ENCODE measurements around the gene SMG7.

The SMG7 gene

DNA sequence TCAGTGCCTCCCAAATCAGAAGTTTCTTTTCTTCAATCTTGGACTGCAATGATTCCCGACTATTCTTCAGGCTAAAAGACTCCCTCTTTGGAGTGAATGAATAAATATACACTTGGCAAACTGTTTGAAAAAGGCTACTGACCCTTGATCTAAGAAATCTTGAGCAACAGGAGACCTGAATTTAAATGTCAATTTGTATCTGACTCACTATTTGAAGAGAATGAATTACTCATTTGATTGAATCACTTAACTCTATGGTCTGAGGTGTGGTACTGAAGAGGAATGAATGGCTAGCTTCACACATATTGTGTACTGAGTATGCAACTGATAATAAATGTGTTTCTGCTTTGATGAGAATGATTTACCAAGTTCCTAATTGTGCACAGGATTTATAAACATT, 4.6 kb upstream of the SMG7 start:
- no peak for DNase-seq (ENCODE audit: low spot score)

DNA sequence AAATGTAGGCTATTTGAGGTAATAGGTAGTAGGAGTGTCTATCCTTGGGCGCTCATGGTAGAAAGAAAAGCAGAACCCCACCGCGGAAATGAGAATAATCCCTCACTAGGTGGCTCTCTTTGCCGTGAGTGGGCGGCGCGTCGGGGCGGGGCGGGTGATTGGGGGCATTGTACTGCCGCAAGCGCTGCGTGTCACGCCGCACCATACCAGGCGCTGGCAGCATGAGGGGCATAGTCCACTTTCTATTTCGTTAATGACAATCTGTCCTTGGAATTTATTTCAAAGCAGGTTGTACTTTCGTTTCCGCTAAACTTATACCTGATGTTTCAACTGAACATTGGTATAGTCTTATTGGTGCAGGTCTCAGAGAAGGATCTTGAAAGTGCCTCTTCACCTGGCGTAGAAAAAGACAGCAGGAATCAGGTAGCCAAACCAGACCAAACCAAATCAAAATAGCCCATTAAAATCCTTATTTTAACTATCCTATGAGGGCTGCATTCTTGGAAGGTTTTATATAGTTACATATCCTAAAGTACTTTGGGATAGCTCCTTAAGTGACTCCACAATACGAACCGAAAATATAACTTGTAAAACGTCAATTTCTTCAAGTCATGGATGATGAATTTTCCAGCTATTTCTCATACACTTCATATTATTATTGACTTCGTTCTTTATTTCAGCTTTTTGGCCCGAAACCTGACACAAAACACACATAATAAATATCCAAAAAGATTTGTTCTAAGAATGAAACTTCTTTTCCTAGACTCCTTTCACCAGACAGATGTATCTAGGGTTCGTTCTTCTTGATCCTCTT, 1.9 kb upstream of the SMG7 start:
- DNase-seq (ENCODE audit: low spot score) = peak; percentile 77

DNA sequence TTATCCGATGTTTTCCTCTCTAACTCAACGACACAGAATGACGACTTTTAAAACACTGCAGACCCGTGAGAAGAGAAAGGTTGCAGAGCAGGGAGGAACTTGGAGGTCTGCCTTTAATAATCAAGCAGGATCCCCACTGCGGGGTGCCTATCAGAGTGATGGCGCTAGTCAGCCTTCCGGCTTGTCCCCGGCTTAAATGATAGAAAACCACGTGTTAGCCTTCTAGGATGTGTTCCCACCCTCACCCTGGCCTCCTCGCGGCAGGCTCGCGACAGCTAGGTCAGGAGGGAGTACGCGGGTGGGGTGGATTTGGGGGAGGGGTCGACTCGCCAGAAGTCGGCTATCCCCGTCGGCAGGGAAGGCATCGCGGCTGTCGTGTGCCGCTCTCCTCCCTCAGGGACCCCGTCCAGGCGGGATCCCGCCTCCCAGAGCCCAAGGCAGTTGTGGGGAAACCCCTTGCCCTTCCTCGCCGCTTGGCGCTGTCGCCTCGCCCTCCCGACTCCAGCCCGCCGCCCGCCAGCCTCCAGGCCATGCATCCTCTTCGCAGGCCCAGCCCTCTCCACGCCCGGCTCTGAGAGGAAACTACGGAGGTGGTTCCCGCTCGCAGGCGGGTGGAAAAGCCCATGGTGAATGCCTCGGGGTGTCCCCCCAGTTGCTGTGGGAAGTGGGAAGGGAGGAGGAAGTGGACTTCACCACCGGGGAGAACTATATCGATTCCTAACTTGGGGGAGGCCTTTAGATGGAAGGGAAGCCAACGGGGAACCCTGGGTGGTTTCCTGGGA, 1.1 kb upstream of the SMG7 start:
- DNase-seq (ENCODE audit: low spot score) = peak; percentile 68

DNA sequence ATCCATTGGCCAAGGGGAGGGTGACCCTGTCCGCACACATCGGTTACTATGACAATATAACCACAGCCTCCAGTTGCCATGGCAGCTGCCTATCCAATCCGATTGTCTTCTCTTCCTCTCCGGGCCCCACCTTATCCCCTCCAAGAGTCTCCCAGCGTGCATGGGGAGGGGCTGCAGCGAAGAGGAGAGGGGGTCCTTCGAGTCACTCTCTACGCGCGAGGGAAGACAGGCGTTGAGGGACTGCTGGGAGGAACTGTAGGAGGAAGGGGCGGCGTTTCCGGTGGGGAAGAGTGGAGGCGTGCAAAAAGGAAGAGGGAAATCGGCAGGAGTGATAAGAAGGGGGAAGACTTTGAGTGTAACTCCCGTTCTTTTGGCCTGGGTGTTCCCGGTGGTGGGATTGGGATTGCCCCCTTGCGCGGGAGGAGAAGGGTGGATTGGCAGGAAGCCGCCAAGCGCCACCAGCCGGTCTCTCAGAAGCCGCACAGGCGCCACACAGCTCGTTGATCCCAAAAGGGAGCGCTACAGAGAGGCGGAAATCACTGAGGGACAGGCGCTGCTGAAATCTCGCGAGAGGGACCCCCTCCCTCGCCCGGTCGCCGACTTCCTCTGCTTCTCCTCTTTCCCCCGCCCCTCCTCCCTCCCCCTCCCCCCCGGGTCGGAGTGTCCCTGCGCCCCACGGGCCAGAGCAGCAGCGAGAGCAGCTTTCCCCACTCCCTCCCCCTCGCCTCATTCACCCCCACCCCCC, 384 bp upstream of the SMG7 start:
- DNase-seq (ENCODE audit: low spot score) = peak; percentile 89

DNA sequence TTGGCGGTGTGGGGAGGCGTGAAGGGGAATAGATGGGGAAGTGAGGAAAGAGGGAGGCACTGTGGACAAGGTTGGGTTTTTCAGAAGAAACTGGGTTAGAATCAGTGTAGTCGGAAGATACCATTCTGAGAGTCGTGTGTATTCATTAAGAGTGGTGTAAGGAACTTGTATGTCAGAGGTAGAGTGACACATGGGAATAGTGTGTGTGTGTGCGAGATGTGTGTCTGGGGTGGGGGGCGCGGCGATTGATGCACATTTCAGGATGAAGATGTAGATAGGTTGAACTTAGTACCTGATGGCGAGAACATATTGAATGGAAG, 878 bp downstream of the SMG7 start:
- DNase-seq (ENCODE audit: low spot score) = no peak

DNA sequence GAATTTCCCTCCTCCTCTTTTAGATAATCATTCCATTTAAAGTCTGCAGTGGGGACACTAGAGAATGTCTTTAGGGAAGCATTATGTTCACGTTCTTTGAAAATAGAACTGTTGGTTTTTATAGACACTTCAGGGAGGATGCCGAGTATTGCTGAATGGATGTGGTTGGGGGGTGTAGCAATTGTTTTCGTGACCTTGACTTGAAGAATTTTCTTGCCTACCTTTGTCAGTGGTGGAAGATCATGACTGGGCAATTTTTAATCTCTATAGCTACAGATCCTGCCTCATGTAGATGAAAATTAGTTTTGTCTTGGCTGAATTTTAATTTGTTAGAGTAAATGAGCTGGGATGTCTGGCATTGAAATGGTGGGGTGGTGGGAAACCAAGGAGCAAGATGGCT, 3.8 kb downstream of the SMG7 start:
- DNase-seq (ENCODE audit: low spot score) = no peak

DNA sequence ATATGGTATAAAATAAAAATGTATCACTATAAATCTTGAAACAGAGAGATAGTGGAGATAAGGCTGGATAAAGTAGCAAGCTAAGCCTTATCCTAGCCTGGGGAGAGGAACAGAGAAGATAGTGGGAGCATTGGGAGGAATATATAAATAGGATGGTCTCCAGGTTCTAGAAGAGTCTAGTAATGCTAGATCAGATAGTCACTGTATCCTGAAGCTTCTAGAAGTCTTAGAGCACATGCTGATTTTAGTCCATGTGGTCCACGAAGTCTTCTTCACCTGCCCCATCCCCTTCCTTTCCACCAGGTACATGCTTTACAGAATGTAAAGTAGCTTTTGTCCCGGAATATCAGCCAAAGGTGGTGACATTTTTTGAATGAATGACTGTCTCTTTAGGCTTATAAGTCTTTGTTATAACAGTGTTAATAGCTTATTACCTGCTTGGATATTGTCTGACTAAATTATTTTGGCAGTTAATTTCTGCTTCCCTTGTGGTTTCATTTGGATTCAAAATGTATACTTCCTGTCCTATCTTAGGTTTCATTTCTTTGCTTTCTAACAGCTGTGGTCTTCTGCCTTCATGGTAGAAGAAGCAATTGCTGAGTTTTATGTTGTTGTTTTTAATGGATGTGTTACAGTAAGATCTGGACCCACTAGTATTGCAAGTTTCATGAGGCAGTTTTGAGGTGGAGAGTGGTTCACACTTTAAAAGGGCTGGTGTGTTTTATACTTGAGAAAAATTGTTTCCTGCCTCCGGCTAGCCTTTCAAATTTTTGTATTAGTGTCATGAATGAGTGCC, 5.9 kb downstream of the SMG7 start:
- no peak for DNase-seq (ENCODE audit: low spot score)

DNA sequence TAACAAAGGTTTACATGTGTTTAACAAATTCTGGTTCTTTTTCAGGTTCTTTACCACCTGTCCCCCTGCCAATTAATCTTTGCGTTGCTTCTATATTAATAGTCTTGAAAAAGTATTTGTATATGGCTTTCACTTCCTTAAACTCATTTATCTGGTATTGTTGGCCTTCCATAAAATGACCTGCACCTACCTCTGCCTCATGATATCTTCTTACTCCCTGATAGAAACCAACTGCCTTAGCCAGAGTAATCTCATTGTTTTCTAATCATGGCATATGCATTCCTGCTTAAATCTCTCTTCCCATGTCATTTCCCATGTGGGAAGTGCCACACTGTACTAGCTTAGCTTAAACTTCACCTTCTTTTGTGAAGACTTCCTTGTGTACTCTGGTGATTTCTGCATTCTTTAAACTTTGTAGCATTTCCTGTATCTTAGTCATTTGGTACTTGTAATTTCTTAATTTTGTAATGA, 8.7 kb downstream of the SMG7 start:
- peak; percentile 48 for DNase-seq (ENCODE audit: low spot score)

DNA sequence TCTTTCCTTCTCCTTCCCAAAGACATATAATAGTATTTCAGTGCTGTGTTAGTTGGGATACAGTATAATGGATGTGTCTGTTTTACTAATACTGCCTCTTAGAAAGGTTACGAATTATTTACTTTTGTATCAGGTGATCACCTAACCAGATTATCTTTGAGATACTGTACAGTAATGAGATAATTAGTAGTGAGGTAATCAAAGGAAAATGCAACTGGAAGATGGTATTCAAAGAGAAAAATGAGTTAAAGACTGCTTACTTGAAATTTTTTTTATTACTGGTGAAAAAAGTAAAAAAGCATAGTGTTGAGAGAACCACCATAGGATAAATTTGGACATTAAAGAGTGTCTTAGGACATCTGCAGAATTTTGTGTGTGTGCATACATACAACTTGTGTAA, 10.9 kb downstream of the SMG7 start:
- DNase-seq (ENCODE audit: low spot score) = no peak

DNA sequence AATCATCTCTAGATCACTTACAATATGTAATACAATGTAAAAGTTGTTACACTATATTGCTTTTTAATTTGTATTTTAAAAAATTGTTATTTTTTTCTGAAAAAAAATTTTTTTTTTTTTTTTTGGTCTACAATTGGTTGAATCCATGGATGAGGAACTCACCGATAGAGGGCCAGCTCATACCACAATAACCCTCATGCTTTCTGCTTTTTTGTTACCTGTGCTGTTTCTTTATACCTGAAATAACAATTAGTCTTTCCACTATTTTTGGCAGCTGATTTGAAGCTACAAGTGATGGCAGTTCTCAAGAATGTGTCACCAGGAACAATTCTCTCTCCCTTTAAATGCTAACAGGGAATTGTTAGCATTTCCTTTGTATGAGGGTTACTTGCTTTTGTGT, 12.0 kb downstream of the SMG7 start:
- peak; percentile 32 for DNase-seq (ENCODE audit: low spot score)

DNA sequence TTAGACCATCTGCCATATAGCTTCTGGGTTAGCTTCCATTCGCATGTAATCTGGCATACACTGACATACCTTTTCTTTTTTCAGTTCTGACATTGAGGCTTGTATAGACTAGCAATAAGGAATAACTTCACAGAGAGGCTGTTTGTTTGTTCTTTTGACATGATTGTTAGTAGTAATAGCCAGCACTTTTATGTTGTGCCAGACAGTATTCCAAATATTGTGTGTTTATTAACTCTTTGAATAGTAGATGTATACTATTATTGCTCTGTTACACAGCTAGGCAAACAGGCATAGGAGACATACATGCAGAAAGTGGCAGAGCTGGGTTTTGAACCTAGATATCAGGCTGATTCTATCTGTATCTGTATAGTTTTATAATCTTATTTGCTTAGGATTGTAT, 12.6 kb downstream of the SMG7 start:
- DNase-seq (ENCODE audit: low spot score) = no peak

DNA sequence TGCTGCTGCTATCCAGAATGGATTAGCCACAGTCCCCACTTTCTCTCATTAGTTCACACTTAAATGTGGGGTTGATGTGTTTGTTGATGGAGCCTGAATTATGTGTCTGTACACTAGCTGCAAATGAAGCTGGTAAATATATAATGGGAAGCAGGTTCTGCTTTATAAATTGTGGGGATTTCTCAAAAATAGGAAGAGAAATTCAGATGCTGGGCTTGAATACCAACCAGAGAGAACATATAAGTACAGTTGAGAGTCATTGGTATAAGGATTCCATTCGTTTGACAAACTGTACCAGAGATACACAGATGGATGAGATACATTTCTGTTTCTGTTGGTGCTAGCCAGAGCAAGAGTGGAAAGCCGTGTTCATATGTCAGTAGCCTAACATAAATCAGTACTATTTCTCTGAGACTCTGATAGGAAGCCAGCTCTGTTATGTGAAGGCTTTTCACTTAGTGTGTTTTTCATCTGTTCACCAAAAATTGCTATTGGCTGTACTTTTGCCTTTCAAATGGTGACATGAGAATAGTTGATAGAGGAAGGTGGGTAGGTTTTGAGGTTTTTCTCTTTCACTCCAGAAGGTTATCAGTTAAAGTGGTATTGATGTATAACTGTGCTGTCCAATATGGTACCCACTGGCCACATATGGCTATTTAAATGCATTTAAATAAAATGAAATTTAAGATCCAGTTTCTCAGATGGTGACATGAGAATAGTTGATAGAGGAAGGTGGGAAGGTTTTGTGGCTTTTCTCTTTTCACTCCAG, 15.6 kb downstream of the SMG7 start:
- no peak for DNase-seq (ENCODE audit: low spot score)

DNA sequence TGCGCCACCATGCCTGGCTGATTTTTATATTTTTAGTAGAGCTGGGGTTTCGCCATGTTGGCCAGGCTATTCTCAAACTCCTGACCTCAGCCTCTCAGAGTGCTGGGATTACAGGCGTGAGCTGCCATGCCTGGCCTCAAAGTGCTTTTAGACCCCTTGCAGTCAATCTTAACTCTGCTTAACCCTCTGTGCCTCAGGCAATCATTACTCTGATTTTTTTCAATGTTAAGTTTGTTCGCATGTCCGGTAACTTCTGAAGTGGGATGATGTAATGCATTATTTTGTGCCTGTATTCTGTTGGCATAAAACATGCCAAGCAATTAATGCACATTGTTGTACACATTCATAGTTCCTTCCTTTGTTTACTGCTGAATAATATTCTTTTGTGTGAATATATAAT, 18.6 kb downstream of the SMG7 start:
- DNase-seq (ENCODE audit: low spot score) = no peak

DNA sequence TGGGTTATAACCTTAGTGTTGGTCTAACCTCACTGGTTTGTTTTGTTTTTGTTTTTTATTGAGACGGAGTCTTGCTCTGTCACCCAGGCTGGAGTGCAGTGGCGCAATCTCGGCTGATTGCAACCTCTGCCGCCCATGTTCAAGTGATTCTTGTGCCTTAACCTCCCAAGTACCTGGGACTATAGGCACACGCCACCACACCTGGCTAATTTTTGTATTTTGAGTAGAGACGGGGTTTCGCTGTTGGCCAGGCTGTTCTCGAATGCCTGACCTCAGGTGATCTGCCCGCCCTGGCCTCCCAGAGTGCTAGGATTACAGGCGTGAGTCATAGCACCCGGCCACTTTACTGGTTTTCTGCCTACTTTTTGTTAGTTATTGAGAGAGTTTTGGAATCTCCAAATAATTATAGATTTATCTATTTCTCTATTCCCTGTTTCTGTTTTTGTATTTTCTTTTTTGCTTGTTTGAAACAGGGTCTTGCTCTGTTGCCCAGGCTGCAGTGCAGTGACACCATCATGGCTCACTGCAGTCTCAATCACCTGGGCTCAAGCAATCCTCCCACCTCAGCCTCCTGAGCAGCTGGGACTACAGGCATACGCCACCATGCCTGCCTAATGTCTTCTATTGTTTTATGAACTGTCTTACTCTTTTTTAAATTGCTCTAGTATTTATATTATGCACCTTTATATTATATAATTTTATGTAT, 21.4 kb downstream of the SMG7 start:
- no peak for DNase-seq (ENCODE audit: low spot score)

DNA sequence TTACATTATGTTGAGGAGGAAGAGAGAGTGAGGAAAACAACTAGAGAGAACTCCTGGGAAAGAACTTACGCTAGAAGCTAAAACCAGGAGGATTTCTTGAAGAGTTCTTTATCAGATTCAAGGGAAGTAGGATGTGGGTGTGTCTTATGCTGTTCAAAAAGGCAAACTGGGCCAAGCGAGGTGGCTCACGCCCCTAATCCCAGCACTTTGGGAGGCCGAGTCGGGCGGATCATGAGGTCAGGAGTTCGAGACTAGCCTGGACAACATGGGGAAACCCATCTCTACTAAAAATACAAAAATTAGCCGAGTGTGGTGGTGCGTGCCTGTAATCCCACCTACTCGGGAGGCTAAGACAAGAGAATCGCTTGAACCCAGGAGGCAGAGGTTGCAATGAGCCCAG, 23.1 kb downstream of the SMG7 start:
- no peak for DNase-seq (ENCODE audit: low spot score)

DNA sequence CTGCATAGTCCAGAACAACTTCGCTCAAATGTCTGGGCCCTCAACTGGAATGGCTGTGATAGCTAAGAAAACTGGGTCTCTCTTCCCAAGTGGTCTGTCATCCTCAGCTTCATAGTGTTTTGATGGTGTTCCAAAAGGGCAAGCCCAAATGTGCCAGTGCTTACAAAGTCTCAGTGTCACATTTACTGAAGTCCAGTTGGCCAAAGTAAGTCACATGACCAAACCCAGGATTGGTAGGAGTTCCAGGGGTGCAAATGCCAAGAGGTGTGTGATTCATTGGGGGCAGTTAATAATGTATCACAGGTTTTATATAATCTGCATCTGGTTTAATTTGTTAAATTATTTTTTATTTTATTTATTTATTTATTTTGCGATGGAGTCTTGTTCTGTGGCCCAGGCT, 24.9 kb downstream of the SMG7 start:
- no peak for DNase-seq (ENCODE audit: low spot score)

DNA sequence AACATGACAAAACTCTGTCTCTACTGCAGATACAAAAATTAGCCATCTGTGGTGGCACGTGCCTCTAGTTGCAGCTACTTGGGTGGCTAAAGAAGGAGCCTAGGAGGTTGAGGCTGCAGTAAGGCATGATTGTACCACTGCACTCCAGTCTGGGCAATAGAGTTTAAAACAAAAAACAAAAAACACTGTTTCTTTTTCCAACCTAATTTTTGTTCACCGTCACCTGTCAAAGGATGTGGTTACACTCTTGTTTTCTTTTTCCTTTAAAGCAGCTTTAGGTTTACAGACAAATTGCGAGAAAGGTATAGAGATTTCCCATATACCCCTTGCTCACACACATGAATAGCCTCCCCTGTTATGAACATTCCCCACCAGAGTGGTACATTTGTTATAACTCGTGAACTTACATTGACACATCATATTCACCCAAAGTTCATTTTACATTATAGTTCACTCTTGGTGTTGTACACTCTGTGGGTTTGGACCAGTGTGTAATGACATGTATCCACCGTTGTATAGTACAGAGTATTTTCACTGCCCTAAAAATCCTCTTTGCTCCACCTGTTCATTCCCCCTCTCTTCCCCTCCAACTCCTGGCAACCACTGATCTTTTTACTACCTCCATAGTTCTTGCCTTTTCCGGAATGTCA, 26.2 kb downstream of the SMG7 start:
- DNase-seq (ENCODE audit: low spot score) = no peak

DNA sequence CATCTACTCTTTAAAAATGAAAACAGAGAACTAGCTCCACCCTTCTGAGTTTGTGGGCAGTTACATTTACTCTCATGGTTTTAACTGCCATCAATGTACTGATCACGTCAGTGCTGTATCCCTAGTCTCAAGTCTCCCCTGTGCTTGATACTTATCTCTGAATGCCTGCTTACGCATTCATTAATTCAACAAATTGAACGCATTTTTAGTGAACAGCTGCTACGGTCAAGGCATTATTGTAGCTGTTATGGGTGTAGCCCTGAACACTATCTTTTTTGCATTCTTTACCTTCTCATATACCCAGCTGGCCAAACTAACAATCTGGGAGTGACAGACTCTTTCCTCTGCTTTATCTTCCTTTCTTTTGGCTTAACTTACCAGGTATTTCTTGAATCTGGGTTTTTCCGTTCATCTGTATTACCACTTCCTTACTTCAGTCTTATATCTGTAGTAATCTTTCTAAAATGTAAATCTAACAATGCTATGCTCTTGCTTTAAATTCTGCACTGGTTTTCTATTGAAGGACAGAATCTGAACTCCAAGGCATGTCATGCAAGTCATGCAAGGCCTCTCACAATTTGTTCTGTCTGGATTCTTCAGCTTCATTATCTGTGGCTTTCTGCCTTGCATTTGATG, 33.3 kb downstream of the SMG7 start:
- DNase-seq (ENCODE audit: low spot score) = no peak

DNA sequence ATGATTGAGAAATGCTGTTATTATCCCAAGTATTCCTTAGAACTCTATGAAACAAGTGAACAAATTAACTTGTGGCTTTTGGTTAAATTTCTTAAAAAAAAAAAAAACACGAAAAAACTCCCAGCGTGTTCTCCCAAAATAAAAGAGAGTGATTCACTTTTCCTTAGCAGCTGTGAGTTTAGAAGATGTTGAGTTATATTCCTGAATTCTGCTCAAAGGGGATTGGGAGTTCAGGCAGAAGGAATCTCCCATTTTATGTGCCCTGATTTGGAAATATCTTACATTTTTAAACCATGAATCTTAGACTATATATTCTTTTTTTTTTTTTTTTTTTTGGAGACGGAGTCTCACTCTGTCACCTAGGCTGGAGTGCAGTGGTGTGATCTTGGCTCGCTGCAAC, 34.3 kb downstream of the SMG7 start:
- no peak for DNase-seq (ENCODE audit: low spot score)

DNA sequence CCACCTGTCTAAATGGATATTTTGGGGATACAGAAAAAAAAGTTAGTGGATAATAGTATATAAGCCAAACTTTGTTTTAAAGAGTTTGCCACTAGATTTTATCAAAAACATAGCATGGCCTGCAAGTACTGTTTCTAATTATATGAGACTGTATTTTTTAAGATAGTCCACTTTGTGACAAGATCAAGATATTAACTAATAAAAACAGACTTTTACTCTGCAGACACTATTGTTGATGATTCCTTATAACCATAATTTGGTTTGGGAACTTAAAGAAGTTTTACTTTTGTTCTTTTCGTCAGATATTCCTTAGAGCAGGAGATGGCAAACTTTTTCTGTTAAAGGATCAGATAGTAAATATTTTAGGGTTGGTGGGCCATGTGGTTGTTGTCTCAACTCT, 36.4 kb downstream of the SMG7 start:
- no peak for DNase-seq (ENCODE audit: low spot score)

Data from kidney capillary endothelial cell (primary cell).